ENCODE measurements around the gene RAX. TPM values are rescaled to one million over a fixed set of nuclear protein-coding genes. Genes with fewer than 3 reads are reported as not detected.

The RAX gene
- total RNA-seq, 1 donor from 2014 or later, result not detected

GRCh38 chr18:59298871-59299270, 25.6 kb upstream of the RAX start:
- no peak overlapping the region for H3K4me3 ChIP-seq (ENCODE audit: low read depth, low read length)
- no peak for DNase-seq (ENCODE audit: low read depth)
- no peaks in the 10 kb centered on the region for H3K36me3 ChIP-seq (ENCODE audit: control insufficient read depth, insufficient read depth, low read length)
- TF ChIP-seq CTCF (IDR thresholded peaks at IDR 0.05; ENCODE audit: insufficient read depth, low read length, poor library complexity, severe bottlenecking), result no peak
- H3K27me3 ChIP-seq (ENCODE audit: control insufficient read depth, insufficient read depth, low read length), result peaks cover 11% of the 10 kb centered on the region

GRCh38 chr18:59293317-59293716, 20.1 kb upstream of the RAX start:
- no peak overlapping the region for H3K4me3 ChIP-seq (ENCODE audit: low read depth, low read length)
- DNase-seq (ENCODE audit: low read depth), result no peak
- no peak for TF ChIP-seq CTCF (IDR thresholded peaks at IDR 0.05; ENCODE audit: insufficient read depth, low read length, poor library complexity, severe bottlenecking)
- H3K36me3 ChIP-seq (ENCODE audit: control insufficient read depth, insufficient read depth, low read length), result no peaks in the 10 kb centered on the region
- H3K27me3 ChIP-seq (ENCODE audit: control insufficient read depth, insufficient read depth, low read length), result peaks cover 16% of the 10 kb centered on the region

GRCh38 chr18:59286341-59286740, 13.1 kb upstream of the RAX start:
- no peak for TF ChIP-seq CTCF (IDR thresholded peaks at IDR 0.05; ENCODE audit: insufficient read depth, low read length, poor library complexity, severe bottlenecking)
- peaks cover 6% of the 10 kb centered on the region for H3K27me3 ChIP-seq (ENCODE audit: control insufficient read depth, insufficient read depth, low read length)
- H3K36me3 ChIP-seq (ENCODE audit: control insufficient read depth, insufficient read depth, low read length), result no peaks in the 10 kb centered on the region
- no peak for DNase-seq (ENCODE audit: low read depth)
- H3K4me3 ChIP-seq (ENCODE audit: low read depth, low read length), result no peak overlapping the region

GRCh38 chr18:59282341-59282740, 9.1 kb upstream of the RAX start:
- TF ChIP-seq CTCF (IDR thresholded peaks at IDR 0.05; ENCODE audit: insufficient read depth, low read length, poor library complexity, severe bottlenecking), result no peak
- DNase-seq (ENCODE audit: low read depth), result no peak
- no peak overlapping the region for H3K4me3 ChIP-seq (ENCODE audit: low read depth, low read length)
- peaks cover 16% of the 10 kb centered on the region for H3K27me3 ChIP-seq (ENCODE audit: control insufficient read depth, insufficient read depth, low read length)
- H3K36me3 ChIP-seq (ENCODE audit: control insufficient read depth, insufficient read depth, low read length), result no peaks in the 10 kb centered on the region

GRCh38 chr18:59279722-59280121, 6.5 kb upstream of the RAX start:
- Histone ChIP-seq H3K27me3 (ENCODE audit: control insufficient read depth, insufficient read depth, low read length) (peaks cover 33% of the 10 kb centered on the region), H3K36me3 (ENCODE audit: control insufficient read depth, insufficient read depth, low read length) (no peaks in the 10 kb centered on the region), H3K4me3 (ENCODE audit: low read depth, low read length) (no peak overlapping the region)
- TF ChIP-seq CTCF (IDR thresholded peaks at IDR 0.05; ENCODE audit: insufficient read depth, low read length, poor library complexity, severe bottlenecking), result no peak
- no peak for DNase-seq (ENCODE audit: low read depth)

GRCh38 chr18:59279193-59279592, 5.9 kb upstream of the RAX start:
- H3K36me3 ChIP-seq (ENCODE audit: control insufficient read depth, insufficient read depth, low read length), result no peaks in the 10 kb centered on the region
- DNase-seq (ENCODE audit: low read depth), result no peak
- H3K27me3 ChIP-seq (ENCODE audit: control insufficient read depth, insufficient read depth, low read length), result peaks cover 38% of the 10 kb centered on the region
- TF ChIP-seq CTCF (IDR thresholded peaks at IDR 0.05; ENCODE audit: insufficient read depth, low read length, poor library complexity, severe bottlenecking), result no peak
- H3K4me3 ChIP-seq (ENCODE audit: low read depth, low read length), result no peak overlapping the region

All from kidney epithelial cell (primary cell).